NCI-H1048 (cell line): ENCODE data around the gene ATXN10.

Experiments
- DNase-seq: peaks from one replicate; lab custom pipeline; 2025; lab: John Stamatoyannopoulos, UW

The ATXN10 gene

GRCh38 chr22:45757936-45758335 is 86.3 kb downstream of the ATXN10 start:
- DNase-seq, result no peak

GRCh38 chr22:45758603-45759002 is 87.0 kb downstream of the ATXN10 start:
- no peak for DNase-seq

GRCh38 chr22:45760682-45761081 is 89.0 kb downstream of the ATXN10 start:
- DNase-seq, result no peak

GRCh38 chr22:45762545-45763235 is 91.1 kb downstream of the ATXN10 start:
- no peak for DNase-seq

- DNase-seq, result no peak
Measured at GRCh38 chr22:45763236-45763624, 91.6 kb downstream of the ATXN10 start.

- no peak for DNase-seq
Measured at GRCh38 chr22:45768490-45768889, 96.9 kb downstream of the ATXN10 start.

- no peak for DNase-seq
Measured at GRCh38 chr22:45769569-45770210, 98.1 kb downstream of the ATXN10 start.

- DNase-seq, result no peak
Measured at GRCh38 chr22:45770506-45770905, 98.9 kb downstream of the ATXN10 start.

- no peak for DNase-seq
Measured at GRCh38 chr22:45771057-45771456, 99.4 kb downstream of the ATXN10 start.

- no peak for DNase-seq
Measured at GRCh38 chr22:45771711-45772110, 100.1 kb downstream of the ATXN10 start.

GRCh38 chr22:45772743-45773142 is 101.1 kb downstream of the ATXN10 start:
- no peak for DNase-seq

GRCh38 chr22:45774001-45774670 is 102.5 kb downstream of the ATXN10 start:
- no peak for DNase-seq

GRCh38 chr22:45775062-45775461 is 103.4 kb downstream of the ATXN10 start:
- DNase-seq, result no peak

- DNase-seq, result no peak
Measured at GRCh38 chr22:45775569-45776312, 104.1 kb downstream of the ATXN10 start.

- no peak for DNase-seq
Measured at GRCh38 chr22:45776313-45776585, 104.6 kb downstream of the ATXN10 start.

GRCh38 chr22:45777046-45777851 is 105.6 kb downstream of the ATXN10 start:
- DNase-seq, result no peak

GRCh38 chr22:45777852-45778375 is 106.3 kb downstream of the ATXN10 start:
- DNase-seq, result no peak

GRCh38 chr22:45781459-45781858 is 109.8 kb downstream of the ATXN10 start:
- DNase-seq, result no peak

GRCh38 chr22:45781966-45782365 is 110.3 kb downstream of the ATXN10 start:
- no peak for DNase-seq

GRCh38 chr22:45783021-45783420 is 111.4 kb downstream of the ATXN10 start:
- DNase-seq, result no peak

GRCh38 chr22:45783690-45784089 is 112.1 kb downstream of the ATXN10 start:
- no peak for DNase-seq
